PC-9 (cell line): ENCODE data around the gene ZSCAN31. TPM values are rescaled to one million over a fixed set of nuclear protein-coding genes. Genes with fewer than 3 reads are reported as not detected.

Experiments used
- BruUV-seq: library from RNA; stranded (reverse); fragments of 400-500 nt; replicated peaks from 2 replicates; lab custom pipeline; 2021; lab: Mats Ljungman, UMichigan
- CTCF ChIA-PET: fragments of 300-600 bp; sonication (Branson Sonifier 250); formaldehyde crosslinking; loops from one replicate; lab custom pipeline; 2022; ENCODE audit warnings: antibody characterized with exemption; lab: Charles Lee
- POLR2A ChIA-PET: fragments of 300-600 bp; sonication (Branson Sonifier 250); formaldehyde crosslinking; loops from one replicate; lab custom pipeline; 2022; ENCODE audit warnings: antibody characterized with exemption; ENCODE audit not compliant: unreplicated experiment; lab: Charles Lee
- DNase-seq, 2 experiments: peaks; one replicate each; pipeline versions ENCODE4 v3.0.0 to v3.0.0-alpha.2; 2015 to 2022; ENCODE audit warnings: mixed read lengths in 1 of 2
- H2AFZ ChIP-seq: fragments of 200-600 bp; sonication (generic); 2 replicates; pipeline ENCODE4 v1.8.1; 2017; ENCODE audit warnings: antibody characterized with exemption
- H3F3A ChIP-seq: fragments of 200-600 bp; sonication (generic); 2 replicates; pipeline ENCODE4 v1.8.1; 2017; ENCODE audit warnings: antibody characterized with exemption, mild to moderate bottlenecking, low read depth; ENCODE audit not compliant: insufficient read depth
- H3K27ac ChIP-seq: fragments of 200-600 bp; sonication (generic); 2 replicates; pipeline ENCODE4 v1.6.1; 2016; ENCODE audit warnings: mixed run types
- H3K27me3 ChIP-seq: fragments of 200-600 bp; sonication (generic); 2 replicates; pipeline ENCODE4 v1.6.1; 2016; ENCODE audit warnings: low read depth, mixed run types; ENCODE audit not compliant: insufficient read depth
- H3K36me3 ChIP-seq: fragments of 200-600 bp; sonication (generic); 2 replicates; pipeline ENCODE4 v1.6.1; 2016; ENCODE audit warnings: low read depth, mixed run types
- H3K4me1 ChIP-seq: fragments of 200-600 bp; sonication (generic); replicated peaks from 2 replicates; pipeline ENCODE4 v1.6.1; 2016; ENCODE audit warnings: mixed run types; ENCODE audit not compliant: insufficient read depth
- H3K4me2 ChIP-seq: fragments of 200-600 bp; sonication (generic); 2 replicates; pipeline ENCODE4 v1.6.1; 2017; ENCODE audit warnings: mixed run types
- H3K4me3 ChIP-seq: fragments of 200-600 bp; sonication (generic); 2 replicates; pipeline ENCODE4 v1.6.1; 2016; ENCODE audit warnings: mixed run types
- H3K79me2 ChIP-seq: fragments of 200-600 bp; sonication (generic); 2 replicates; pipeline ENCODE4 v1.6.1; 2017; ENCODE audit warnings: low read depth, mixed run types
- H3K9me2 ChIP-seq: fragments of 200-600 bp; sonication (generic); 2 replicates; pipeline ENCODE4 v1.8.1; 2017; ENCODE audit warnings: mild to moderate bottlenecking; ENCODE audit not compliant: insufficient read depth
- H3K9me3 ChIP-seq: fragments of 200-600 bp; sonication (generic); 2 replicates; pipeline ENCODE4 v1.8.1; 2016; ENCODE audit warnings: low read depth; ENCODE audit not compliant: insufficient read depth
- H4K20me1 ChIP-seq: fragments of 200-600 bp; sonication (generic); 2 replicates; pipeline ENCODE4 v1.8.1; 2017; ENCODE audit not compliant: insufficient read depth
- CTCF ChIP-seq: fragments of 200-600 bp; sonication (generic); conservative IDR thresholded peaks from 2 replicates; pipeline ENCODE4 v1.6.1; 2017; ENCODE audit warnings: mixed run types, antibody characterized with exemption, mild to moderate bottlenecking, moderate library complexity
- EZH2 ChIP-seq: fragments of 200-600 bp; sonication (generic); IDR thresholded peaks from 2 replicates; pipeline ENCODE4 v1.8.0; 2017; ENCODE audit warnings: antibody characterized with exemption, low read depth
- intact Hi-C: fragments of 100-400 bp; cut with micrococcal nuclease; formaldehyde crosslinking; loops from one replicate; pipeline ENCODE4 v1.10.0; 2022; ENCODE audit not compliant: unreplicated experiment
- total RNA-seq: library from RNA; stranded (reverse); gene quantifications from 2 replicates; pipeline ENCODE4 v1.2.3, GENCODE V29; 2021

Gene ZSCAN31
- total RNA-seq, 1 experiment from 2014 or later = 88.8 TPM

DNA sequence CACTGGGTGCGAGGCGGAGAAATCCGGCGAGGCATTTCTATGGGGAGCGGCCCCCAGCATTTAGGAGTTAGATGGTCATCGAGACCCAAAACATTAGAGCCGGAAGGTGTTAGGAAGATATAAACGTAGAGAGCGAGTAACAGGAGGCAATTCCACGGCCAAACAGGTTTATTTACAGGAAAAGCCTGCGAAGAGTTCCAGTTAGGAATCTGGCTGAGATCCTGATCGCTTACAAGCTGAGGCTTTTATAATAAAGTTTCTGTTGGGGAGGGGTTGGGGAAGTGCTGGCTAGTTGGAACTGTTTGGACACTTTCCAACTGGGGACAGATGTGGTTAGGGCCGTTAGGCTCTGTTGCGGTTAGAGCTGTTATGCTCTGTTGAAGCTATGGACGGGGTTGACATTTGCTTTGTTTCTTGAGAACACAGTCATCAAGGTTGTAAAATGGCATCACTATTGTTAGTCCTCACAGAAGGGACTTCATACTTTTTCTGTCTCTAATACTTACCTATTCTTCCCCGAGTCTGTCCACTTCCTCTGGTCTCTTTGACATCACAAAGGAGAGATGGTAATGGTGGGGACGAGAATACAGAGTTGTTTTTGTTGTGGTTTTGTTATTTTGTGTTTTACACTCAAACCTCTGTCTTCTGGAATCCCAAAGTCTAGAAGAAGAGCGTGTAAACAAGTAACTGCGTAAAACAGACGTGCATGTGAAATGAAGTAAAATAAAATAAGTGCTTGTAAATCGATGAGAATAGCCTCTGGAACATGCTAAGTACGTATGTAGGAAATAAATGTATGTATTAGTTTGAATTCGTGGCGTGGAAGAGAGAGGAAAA is 554 bp upstream of the ZSCAN31 start:
- TF ChIP-seq EZH2 (no peak), CTCF (no peak)

GRCh38 chr6:28335040-28335563 is 846 bp downstream of the ZSCAN31 start:
- no peak for DNase-seq
- peaks cover 7% of the 10 kb centered on the region; the same call in 1 of the 2 replicates for H3K4me1 ChIP-seq
- ChIA-PET POLR2A (interaction anchor here (0.6 to 0.7 kb wide), 5 partner anchors 22 to 773 kb away, joined by 3 to 6 read pairs (median 4); no protein-coding TSS in a partner anchor), CTCF (no interaction called here)
- H3K9me2 ChIP-seq = no peaks in the 10 kb centered on the region
- H3K4me3 ChIP-seq = peak overlapping the region; percentile 49; the same call in 1 of the 2 replicates
- H4K20me1 ChIP-seq = no peaks in the 10 kb centered on the region
- no peaks in the 10 kb centered on the region for H3K9me3 ChIP-seq
- no peaks in the 10 kb centered on the region for H3K36me3 ChIP-seq
- no peak overlapping the region for H3K27ac ChIP-seq
- H3F3A ChIP-seq = 0 out of 2 replicates have a peak, but pooled peaks cover 5% of the 10 kb centered on the region
- no peaks in the 10 kb centered on the region for H3K27me3 ChIP-seq
- BruUV-seq = TSS peak; percentile 75
- no peak for TF ChIP-seq EZH2
- no peak for TF ChIP-seq CTCF
- intact Hi-C loops = no loop called here
- no peak overlapping the region for H2AFZ ChIP-seq
- peak overlapping the region; percentile 67 for H3K4me2 ChIP-seq
- no peaks in the 10 kb centered on the region for H3K79me2 ChIP-seq

More for the DNA sequence above, 554 bp upstream of the ZSCAN31 start:
- Histone ChIP-seq H3F3A (0 out of 2 replicates have a peak, but pooled peaks cover 5% of the 10 kb centered on the region), H3K36me3 (no peaks in the 10 kb centered on the region), H3K79me2 (no peaks in the 10 kb centered on the region), H3K27me3 (no peaks in the 10 kb centered on the region), H4K20me1 (no peaks in the 10 kb centered on the region), H3K4me1 (peaks cover 7% of the 10 kb centered on the region; the same call in 1 of the 2 replicates), H3K9me2 (no peaks in the 10 kb centered on the region), H3K9me3 (0 out of 2 replicates have a peak, but pooled peaks cover 6% of the 10 kb centered on the region), H3K4me3 (peak overlapping the region; percentile 49), H2AFZ (peak overlapping the region; percentile 71), H3K27ac (peak overlapping the region; percentile 69; the same call in 1 of the 2 replicates), H3K4me2 (peak overlapping the region; percentile 67)
- no TSS peak for BruUV-seq
- CTCF ChIA-PET = no interaction called here
- POLR2A ChIA-PET = interaction anchor here (0.5 kb wide), 1 partner anchor 1679 kb away, joined by 3 read pairs; no protein-coding TSS in a partner anchor
- intact Hi-C loops = no loop called here
- DNase-seq = no peak

- CTCF ChIA-PET = no interaction called here
- Histone ChIP-seq H3K36me3 (no peaks in the 10 kb centered on the region), H3K9me3 (no peaks in the 10 kb centered on the region), H4K20me1 (no peaks in the 10 kb centered on the region), H3K27ac (no peak overlapping the region), H3K4me3 (no peak overlapping the region), H3K79me2 (no peaks in the 10 kb centered on the region), H3K4me2 (no peak overlapping the region), H3K9me2 (no peaks in the 10 kb centered on the region), H3K27me3 (no peaks in the 10 kb centered on the region), H2AFZ (no peak overlapping the region), H3K4me1 (peaks cover 7% of the 10 kb centered on the region; the same call in 1 of the 2 replicates), H3F3A (0 out of 2 replicates have a peak, but pooled peaks cover 5% of the 10 kb centered on the region)
- intact Hi-C loops = no loop called here
- POLR2A ChIA-PET = interaction anchor here (0.6 to 0.7 kb wide), 2 partner anchors 175 to 773 kb away, joined by 5 to 6 read pairs; no protein-coding TSS in a partner anchor
- no peak for TF ChIP-seq EZH2
- TF ChIP-seq CTCF = no peak
- no peak for DNase-seq
- BruUV-seq = no TSS peak
Observed at GRCh38 chr6:28334286-28335039, 1.5 kb downstream of the ZSCAN31 start.
